HG02610 (cell line): ENCODE measurements around the gene CALB2.

Experiments
- ATAC-seq: cut with Tn5 transposase; IDR thresholded peaks from one replicate; pipeline ENCODE4 v1.9.1; 2021; ENCODE audit warnings: mild to moderate bottlenecking, moderate library complexity; ENCODE audit not compliant: unreplicated experiment

Gene CALB2

GRCh38 chr16:71384073-71384724, 25.7 kb downstream of the CALB2 start:
- ATAC-seq = no peak

GRCh38 chr16:71387045-71387871, 28.7 kb downstream of the CALB2 start:
- no peak for ATAC-seq

GRCh38 chr16:71389330-71389729, 30.8 kb downstream of the CALB2 start:
- no peak for ATAC-seq

- ATAC-seq = no peak
Observed at GRCh38 chr16:71396594-71396993, 38.1 kb downstream of the CALB2 start.

DNA sequence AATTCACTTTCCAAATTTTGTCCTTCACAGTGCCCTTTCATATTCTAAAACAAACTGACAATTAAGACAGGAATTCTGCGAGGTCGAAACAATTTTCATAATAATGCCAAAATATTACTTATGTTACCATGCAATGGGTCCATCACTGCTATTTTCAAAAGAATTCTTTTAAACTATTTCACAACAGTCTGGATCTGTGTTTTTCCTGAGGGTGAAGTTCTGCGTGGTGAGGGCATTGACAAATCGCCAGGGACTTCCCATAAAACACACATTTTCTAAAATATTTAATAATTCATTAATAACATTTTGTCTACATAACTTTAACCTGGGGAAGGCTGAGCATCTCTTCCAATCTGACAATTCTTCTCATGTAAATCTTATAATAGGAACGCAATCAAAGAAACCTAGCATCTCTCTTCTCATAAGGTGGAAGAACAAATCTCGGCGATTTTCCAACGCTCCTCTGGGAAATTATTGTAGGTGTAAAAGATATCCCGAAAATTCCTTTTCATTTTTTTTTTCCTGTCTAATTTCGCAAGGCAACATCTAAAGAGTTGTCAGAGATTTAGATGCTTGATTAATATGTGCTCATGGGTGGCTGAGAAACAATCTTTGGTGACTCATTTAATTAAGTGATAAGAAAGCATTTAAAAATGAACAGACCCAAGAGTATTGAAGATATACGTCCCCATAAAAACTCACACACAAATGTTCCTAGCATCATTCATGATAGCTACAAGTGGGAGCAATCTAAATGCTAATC, 41.5 kb downstream of the CALB2 start:
- ATAC-seq = no peak

- ATAC-seq = no peak
Observed at GRCh38 chr16:71402007-71402406, 43.5 kb downstream of the CALB2 start.

DNA sequence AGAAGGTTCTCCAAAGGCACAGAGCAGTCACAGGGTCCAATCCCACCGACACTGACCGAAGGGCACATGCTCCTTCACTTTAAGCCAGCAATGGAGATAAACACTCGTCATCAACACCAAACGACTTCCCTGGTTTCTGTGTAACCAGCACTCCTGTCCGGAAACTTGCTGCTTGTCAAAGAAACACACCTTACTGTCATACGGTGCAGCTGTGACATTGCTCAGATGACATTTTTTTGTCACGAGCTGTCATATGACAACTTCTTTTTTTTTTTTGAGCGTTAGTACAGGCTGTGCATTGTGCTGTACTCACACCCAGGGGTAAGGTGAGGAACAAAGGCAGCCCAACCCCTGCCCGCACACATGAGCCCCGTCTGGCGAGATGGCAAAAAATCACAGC, 44.2 kb downstream of the CALB2 start:
- ATAC-seq = no peak

DNA sequence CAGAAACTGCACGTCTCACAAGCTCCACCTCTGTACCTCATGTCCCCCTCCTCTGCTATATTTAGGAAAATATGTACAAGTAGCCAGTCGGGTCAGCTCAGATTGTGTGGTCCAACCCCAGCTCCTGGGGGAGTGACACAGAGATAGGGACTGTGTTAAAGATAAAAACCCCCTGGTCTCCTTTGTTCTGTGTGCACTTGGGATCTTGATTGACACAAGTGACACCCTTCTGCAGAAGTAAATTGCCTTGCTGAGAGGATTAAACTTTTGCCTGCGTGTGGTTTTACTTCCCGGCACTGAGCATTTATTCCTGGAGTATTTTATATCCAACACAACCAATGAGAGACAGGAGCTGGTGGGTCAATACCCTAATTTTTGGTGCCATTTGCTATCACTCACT, 45.8 kb downstream of the CALB2 start:
- no peak for ATAC-seq

DNA sequence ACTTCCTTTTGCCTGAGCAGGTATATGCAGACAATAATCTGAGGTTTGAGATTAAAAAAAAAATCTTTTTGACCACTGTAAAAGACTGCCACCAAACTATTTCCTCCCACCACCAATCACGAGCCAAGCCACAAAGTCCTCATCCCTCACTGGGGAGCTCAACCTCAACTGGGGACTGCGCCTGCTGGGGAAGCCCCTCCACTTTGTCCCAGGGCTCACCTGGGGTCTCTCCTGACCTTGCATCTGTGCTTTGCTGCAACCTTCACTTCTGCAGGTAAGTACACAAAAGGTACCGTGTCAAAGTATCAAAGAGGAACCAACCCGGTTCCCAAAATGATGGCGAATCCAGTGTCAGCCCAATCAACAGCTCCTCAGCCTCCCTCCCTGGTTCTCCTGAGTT, 47.8 kb downstream of the CALB2 start:
- ATAC-seq = no peak

DNA sequence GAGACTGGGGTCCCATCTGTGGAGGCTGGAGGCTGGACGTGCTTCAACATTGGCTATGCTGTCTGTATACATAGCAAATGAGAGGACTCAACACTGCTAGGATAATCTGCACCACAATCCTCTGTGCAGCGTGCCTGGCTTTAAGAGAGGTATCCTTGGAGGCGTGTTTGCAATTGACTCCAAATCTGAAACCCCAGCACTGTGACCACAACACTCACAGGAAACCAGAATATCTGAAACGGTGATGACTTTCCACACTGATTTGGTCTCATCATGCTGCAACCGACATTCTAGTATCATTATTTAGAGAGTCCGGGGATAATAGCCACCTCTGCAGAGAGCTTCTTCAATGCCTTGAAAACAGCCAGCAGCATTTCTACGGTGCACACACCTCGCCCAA, 48.2 kb downstream of the CALB2 start:
- no peak for ATAC-seq

DNA sequence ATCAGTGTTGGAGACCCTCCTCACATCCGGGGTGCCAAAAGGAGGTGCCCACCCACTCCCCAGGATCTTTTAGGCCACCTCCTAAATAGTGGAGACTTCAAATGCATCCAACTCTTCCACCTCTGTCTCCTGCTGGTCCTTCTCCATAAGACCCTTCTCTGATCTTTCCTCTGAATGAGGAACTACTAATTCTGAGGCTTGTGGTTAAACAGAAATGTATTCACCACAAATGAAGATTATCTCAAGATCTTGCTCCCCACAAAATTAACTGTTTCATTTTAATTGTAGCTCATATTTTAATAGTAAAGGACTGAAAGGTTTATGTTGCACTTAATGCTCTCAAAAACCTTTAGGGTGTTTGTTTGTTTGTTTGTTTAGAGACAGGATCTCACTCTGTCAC, 49.2 kb downstream of the CALB2 start:
- no peak for ATAC-seq

GRCh38 chr16:71408536-71408935, 50.0 kb downstream of the CALB2 start:
- no peak for ATAC-seq

DNA sequence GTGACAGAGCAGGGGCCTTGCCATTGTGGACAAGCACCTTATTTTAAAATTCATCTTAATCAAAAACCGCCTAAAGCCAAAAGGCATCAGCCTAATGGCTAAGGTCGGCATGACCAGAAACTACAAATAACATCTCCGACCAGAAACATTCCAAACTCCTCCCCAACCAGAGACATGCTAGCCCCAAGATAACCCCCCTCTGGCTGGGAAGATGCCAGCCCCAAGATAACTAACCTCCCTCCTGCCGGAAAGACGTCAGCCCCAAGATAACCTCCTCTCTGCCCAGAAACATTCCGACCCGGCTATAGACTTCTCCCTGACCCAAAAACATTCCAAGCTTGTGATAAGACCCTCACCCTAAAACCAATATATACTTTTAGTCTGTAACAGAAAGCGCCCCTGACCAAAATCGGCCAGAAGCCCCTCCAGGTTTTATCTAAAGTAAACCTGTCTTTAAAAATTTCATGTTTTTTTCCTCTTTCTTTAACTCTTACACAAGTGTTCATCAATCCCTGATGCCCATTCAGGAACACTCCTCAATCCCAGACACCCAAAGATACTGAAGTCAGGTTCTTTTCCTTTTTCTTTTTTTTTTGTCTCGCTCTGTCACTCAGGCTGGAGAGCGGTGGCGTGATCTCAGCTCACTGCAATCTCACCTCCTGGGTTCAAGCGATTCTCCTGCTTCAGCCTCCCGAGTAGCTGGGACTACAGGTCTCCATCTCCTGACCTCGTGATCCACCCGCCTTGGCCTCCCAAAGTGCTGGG, 50.7 kb downstream of the CALB2 start:
- ATAC-seq = no peak

DNA sequence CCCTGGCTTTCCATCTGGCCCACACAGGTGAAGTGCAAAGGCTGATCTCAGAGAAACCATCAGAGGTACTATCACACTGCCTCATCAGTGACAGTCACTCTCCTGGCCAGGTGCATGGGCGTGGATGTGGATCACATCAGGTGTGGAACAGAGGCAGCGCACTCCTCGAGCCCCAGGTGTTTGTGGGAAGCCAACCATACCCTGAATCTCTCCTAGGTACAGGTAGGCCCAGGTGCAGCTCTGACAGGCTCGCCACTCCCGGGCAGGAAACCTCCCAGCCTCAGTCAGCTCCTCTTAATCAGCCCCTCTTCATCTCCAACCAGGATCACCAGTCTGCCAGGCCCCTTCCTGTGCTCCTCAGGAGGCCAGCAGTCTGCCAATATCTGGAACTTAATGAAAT, 51.6 kb downstream of the CALB2 start:
- no peak for ATAC-seq

GRCh38 chr16:71412270-71413160, 54.0 kb downstream of the CALB2 start:
- ATAC-seq = no peak

GRCh38 chr16:71413341-71413740, 54.8 kb downstream of the CALB2 start:
- ATAC-seq = no peak

GRCh38 chr16:71414038-71414437, 55.5 kb downstream of the CALB2 start:
- no peak for ATAC-seq

DNA sequence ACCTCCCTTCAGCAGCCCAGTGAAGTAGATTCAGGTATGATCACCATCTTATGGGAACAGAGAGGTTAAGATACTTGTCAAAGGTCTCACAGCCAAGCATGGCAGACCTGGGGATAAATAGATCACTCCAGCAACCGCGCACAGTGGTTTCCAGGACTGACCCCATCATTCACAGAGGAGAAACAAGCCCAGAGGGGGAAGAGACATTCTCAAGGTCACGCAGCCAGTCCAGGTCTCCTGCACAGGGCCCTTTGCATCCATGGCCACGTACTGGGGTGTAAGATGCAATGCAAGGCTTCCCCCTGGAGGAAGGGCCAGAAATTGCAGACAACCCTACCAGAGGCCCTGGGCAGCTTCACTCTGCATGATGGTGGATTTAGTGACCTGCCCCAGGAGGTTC, 63.4 kb downstream of the CALB2 start:
- ATAC-seq = no peak

- ATAC-seq = no peak
Observed at GRCh38 chr16:71423016-71423415, 64.5 kb downstream of the CALB2 start.

DNA sequence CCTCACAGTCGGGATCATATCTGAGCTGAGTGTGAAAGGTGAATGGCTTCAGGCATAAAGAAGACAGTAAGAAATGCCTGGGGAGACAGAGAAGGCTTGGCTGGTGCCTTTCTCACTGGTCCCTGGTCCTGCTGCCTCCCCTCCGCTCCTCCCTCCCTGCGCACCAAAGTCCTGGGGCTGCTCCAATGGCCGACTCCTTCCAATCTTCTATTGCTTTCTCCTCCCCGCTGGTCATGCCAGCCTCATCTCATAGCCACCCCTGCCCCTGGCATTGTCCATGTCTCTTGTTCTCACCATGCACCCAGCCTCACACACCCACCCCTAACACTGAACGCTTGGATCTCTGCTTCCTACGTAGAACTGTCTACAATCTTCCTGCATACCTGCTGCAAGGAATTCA, 65.3 kb downstream of the CALB2 start:
- ATAC-seq = no peak
